Esophagus muscularis mucosa (tissue), 4 donors: ENCODE measurements around the gene CD3E. TPM values are rescaled to one million over a fixed set of nuclear protein-coding genes. Genes with fewer than 3 reads are reported as not detected.

ENCODE experiments used
- DNase-seq: peaks from one replicate; pipeline ENCODE4 v3.0.0-alpha.2; 2017; ENCODE audit errors: extremely low spot score
- H3K27ac ChIP-seq, 4 donors: fragments of 200-600 bp; sonication (generic); replicated peaks in 1 of 4; 1 replicate in 3 of 4; 2 replicates in 1 of 4; pipeline ENCODE4 v1.5.1; 2016 to 2019; ENCODE audit warnings: mild to moderate bottlenecking in 1 of 4
- H3K27me3 ChIP-seq, 4 donors: fragments of 200-600 bp; sonication (generic); one replicate each; pipeline versions ENCODE4 v1.5.1 to v1.6.0; 2016 to 2019
- H3K36me3 ChIP-seq, 4 donors: fragments of 200-600 bp; sonication (generic); one replicate each; pipeline ENCODE4 v1.5.1; 2016 to 2019
- H3K4me1 ChIP-seq, 4 donors: fragments of 200-600 bp; sonication (generic); one replicate each; pipeline ENCODE4 v1.5.1; 2016 to 2019
- H3K4me3 ChIP-seq, 4 donors: fragments of 200-600 bp; sonication (generic); 1 replicate in 2 of 4; 2 replicates in 2 of 4; pipeline ENCODE4 v1.5.1; 2016 to 2019; ENCODE audit warnings: mild to moderate bottlenecking in 4 of 4, moderate library complexity in 1 of 4
- H3K9me3 ChIP-seq, 4 donors: fragments of 200-600 bp; sonication (generic); 1 replicate in 3 of 4; 2 replicates in 1 of 4; pipeline ENCODE4 v1.5.1; 2016 to 2019
- CTCF ChIP-seq, 3 experiments: fragments of 200-600 bp in 2 of 3; fragments of 450-650 bp in 1 of 3; sonication (generic) in 2 of 3; IDR thresholded peaks; one replicate each; pipeline ENCODE4 v1.5.1; 2017 to 2019; ENCODE audit warnings: antibody characterized with exemption in 3 of 3, mild to moderate bottlenecking in 2 of 3, moderate library complexity in 1 of 3
- EP300 ChIP-seq: sonication (generic); formaldehyde crosslinking; IDR thresholded peaks from one replicate; pipeline ENCODE4 v1.6.1; 2017; ENCODE audit warnings: antibody characterized with exemption
- POLR2A ChIP-seq: fragments of 450-650 bp; IDR thresholded peaks from one replicate; pipeline ENCODE4 v1.6.1; 2017; ENCODE audit warnings: antibody characterized with exemption, moderate library complexity, mild to moderate bottlenecking, low read depth
- POLR2AphosphoS5 ChIP-seq, 2 donors: sonication (generic); formaldehyde crosslinking; IDR thresholded peaks; one replicate each; pipeline ENCODE4 v1.6.1; 2017; ENCODE audit warnings: antibody characterized with exemption in 2 of 2
- WGBS: methylation state at CpG from one replicate; pipeline ENCODE4 v1.1.5; 2018; 5-methylcytosine and 5-hydroxymethylcytosine counted together
- intact Hi-C: fragments of 100-400 bp; cut with DNase I; formaldehyde crosslinking; loops from one replicate; pipeline ENCODE4 v1.15.1; 2023
- total RNA-seq, 4 donors: library from RNA; depleted of rRNA; stranded (reverse); fragments of >200 nt; gene quantifications; one replicate each; pipeline versions ENCODE4 v1.1.0 to v1.2.1, GENCODE V29; 2016

CD3E gene
- total RNA-seq, 4 donors from 2014 or later: 0.42 to 2.8 (median 0.96) TPM

DNA sequence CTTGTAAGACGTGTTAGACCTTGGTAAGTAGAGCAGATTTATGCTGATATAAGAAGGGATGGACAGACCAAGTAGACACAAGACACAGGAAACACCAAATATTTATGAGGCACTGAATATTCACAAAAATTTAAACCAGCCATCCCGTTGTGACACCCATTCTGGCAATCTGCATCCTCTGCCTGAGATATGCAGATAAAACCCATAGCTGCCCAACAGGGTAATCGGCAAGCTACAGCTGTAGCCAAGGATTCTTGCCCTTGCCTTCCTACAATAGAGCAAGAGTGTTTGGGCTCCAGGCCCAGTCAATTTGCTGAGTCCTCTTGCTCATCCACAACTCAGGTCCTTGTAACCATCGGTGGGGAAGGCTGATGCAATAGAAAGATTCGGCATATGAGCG is 21.9 kb upstream of the CD3E start:
- TF ChIP-seq POLR2AphosphoS5 (IDR thresholded peaks at IDR 0.05) (no peak), CTCF (IDR thresholded peaks at IDR 0.05) (no peak), POLR2A (no peak), EP300 (no peak)
- Histone ChIP-seq H3K4me1 (no peaks in the 10 kb centered on the region), H3K4me3 (no peak overlapping the region), H3K9me3 (no peaks in the 10 kb centered on the region), H3K36me3 (no peaks in the 10 kb centered on the region), H3K27ac (no peak overlapping the region), H3K27me3 (peaks cover 0 to 11% (median 2%) of the 10 kb centered on the region in 4 donors)
- WGBS: 72% methylated on average over 6 of the region's 6 CpGs
- intact Hi-C loops: no loop called here
- no peak for DNase-seq

GRCh38 chr11:118283037-118283636 is 21.4 kb upstream of the CD3E start:
- WGBS: 76% methylated on average over 5 of the region's 5 CpGs
- Histone ChIP-seq H3K27ac (no peak overlapping the region), H3K27me3 (peaks cover 0 to 10% (median 2%) of the 10 kb centered on the region in 4 donors), H3K36me3 (no peaks in the 10 kb centered on the region), H3K9me3 (no peaks in the 10 kb centered on the region), H3K4me1 (no peaks in the 10 kb centered on the region), H3K4me3 (no peak overlapping the region)
- DNase-seq: no peak
- no peak for TF ChIP-seq POLR2AphosphoS5 (IDR thresholded peaks at IDR 0.05)
- no peak for TF ChIP-seq POLR2A
- no peak for TF ChIP-seq CTCF (IDR thresholded peaks at IDR 0.05)
- no peak for TF ChIP-seq EP300
- intact Hi-C loops: no loop called here

GRCh38 chr11:118283756-118284350 is 20.7 kb upstream of the CD3E start:
- TF ChIP-seq CTCF (IDR thresholded peaks at IDR 0.05) (no peak), POLR2A (no peak), POLR2AphosphoS5 (IDR thresholded peaks at IDR 0.05) (no peak), EP300 (no peak)

DNA sequence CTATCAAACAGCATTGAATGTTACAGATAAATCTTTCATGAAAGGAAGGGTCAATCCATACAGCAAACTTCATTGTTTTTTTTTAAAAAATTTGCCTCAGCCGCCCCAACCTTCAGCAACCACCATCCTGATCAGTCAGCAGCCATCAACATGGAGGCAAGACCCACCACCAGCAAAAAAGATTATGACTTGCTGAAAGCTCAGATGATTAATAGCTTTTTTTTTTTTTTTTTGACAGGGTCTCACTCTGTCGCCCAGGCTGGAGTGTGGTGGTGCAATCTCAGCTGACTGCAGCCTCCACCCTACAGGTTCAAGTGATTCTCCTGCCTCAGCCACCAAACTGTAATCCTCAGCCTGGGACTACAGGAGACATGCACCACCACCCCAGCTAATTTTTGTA is 18.0 kb upstream of the CD3E start:
- TF ChIP-seq CTCF (IDR thresholded peaks at IDR 0.05): no peak
- no peak for TF ChIP-seq POLR2AphosphoS5 (IDR thresholded peaks at IDR 0.05)
- TF ChIP-seq POLR2A: no peak
- intact Hi-C loops: no loop called here
- 79% methylated on average over 2 of the region's 2 CpGs for WGBS

More at GRCh38 chr11:118283756-118284350, 20.7 kb upstream of the CD3E start:
- no peaks in the 10 kb centered on the region for H3K4me1 ChIP-seq
- 86% methylated on average over 4 of the region's 4 CpGs for WGBS
- intact Hi-C loops: no loop called here
- peaks cover 0 to 7% (median under 1%) of the 10 kb centered on the region in 4 donors for H3K27me3 ChIP-seq
- H3K27ac ChIP-seq: no peak overlapping the region
- H3K9me3 ChIP-seq: no peaks in the 10 kb centered on the region
- H3K4me3 ChIP-seq: no peak overlapping the region
- DNase-seq: no peak
- no peaks in the 10 kb centered on the region for H3K36me3 ChIP-seq

More for the DNA sequence above, 18.0 kb upstream of the CD3E start:
- no peaks in the 10 kb centered on the region for H3K4me1 ChIP-seq
- no peaks in the 10 kb centered on the region for H3K9me3 ChIP-seq
- H3K36me3 ChIP-seq: no peaks in the 10 kb centered on the region
- H3K27ac ChIP-seq: no peak overlapping the region
- peaks cover 0 to 5% (median 0%) of the 10 kb centered on the region in 4 donors for H3K27me3 ChIP-seq
- no peak overlapping the region for H3K4me3 ChIP-seq
- no peak for DNase-seq
